GM20431 (cell line): ENCODE data around the gene TAOK3.
"Not testable (repeated sequence)": the region's sequence is repeated elsewhere in the genome, so short reads cannot be mapped to it uniquely, and the experiment has no call there.

Source experiments
- in situ Hi-C: fragments of 300-500 bp; cut with MseI, MboI; formaldehyde crosslinking; loops from one replicate; pipeline ENCODE4 v1.15.0; 2020; ENCODE audit warnings: low sequenced_read_pairs; ENCODE audit not compliant: unreplicated experiment

TAOK3 gene

GRCh38 chr12:118344829-118345228, 27.9 kb downstream of the TAOK3 start:
- in situ Hi-C loops = no loop called here

GRCh38 chr12:118342090-118342489, 30.6 kb downstream of the TAOK3 start:
- in situ Hi-C loops = no loop called here

GRCh38 chr12:118337194-118337838, 35.4 kb downstream of the TAOK3 start:
- in situ Hi-C loops = no loop called here

- in situ Hi-C loops = no loop called here
Measured at GRCh38 chr12:118336123-118336522, 36.6 kb downstream of the TAOK3 start.

- in situ Hi-C loops = no loop called here
Measured at GRCh38 chr12:118334939-118335567, 37.7 kb downstream of the TAOK3 start.

GRCh38 chr12:118334241-118334640, 38.5 kb downstream of the TAOK3 start:
- in situ Hi-C loops = no loop called here

- in situ Hi-C loops = no loop called here
Measured at GRCh38 chr12:118332511-118332910, 40.2 kb downstream of the TAOK3 start.

GRCh38 chr12:118330421-118331018, 42.2 kb downstream of the TAOK3 start:
- in situ Hi-C loops = no loop called here

- in situ Hi-C loops = no loop called here
Measured at GRCh38 chr12:118328486-118329330, 44.0 kb downstream of the TAOK3 start.

GRCh38 chr12:118327391-118327790, 45.3 kb downstream of the TAOK3 start:
- in situ Hi-C loops = no loop called here

GRCh38 chr12:118326991-118327390, 45.7 kb downstream of the TAOK3 start:
- in situ Hi-C loops = no loop called here

- in situ Hi-C loops = no loop called here
Measured at GRCh38 chr12:118325081-118325480, 47.6 kb downstream of the TAOK3 start.

- in situ Hi-C loops = no loop called here
Measured at GRCh38 chr12:118319627-118320026, 53.1 kb downstream of the TAOK3 start.

- in situ Hi-C loops = no loop called here
Measured at GRCh38 chr12:118318744-118319143, 54.0 kb downstream of the TAOK3 start.

- in situ Hi-C loops = no loop called here
Measured at GRCh38 chr12:118317729-118318128, 55.0 kb downstream of the TAOK3 start.

- in situ Hi-C loops = no loop called here
Measured at GRCh38 chr12:118315821-118316220, 56.9 kb downstream of the TAOK3 start.

- in situ Hi-C loops = no loop called here
Measured at GRCh38 chr12:118312578-118312977, 60.1 kb downstream of the TAOK3 start.

- in situ Hi-C loops = no loop called here
Measured at GRCh38 chr12:118311666-118312065, 61.0 kb downstream of the TAOK3 start.

- in situ Hi-C loops = no loop called here
Measured at GRCh38 chr12:118310320-118310719, 62.4 kb downstream of the TAOK3 start.

- in situ Hi-C loops = not testable (repeated sequence)
Measured at GRCh38 chr12:118308006-118308405, 64.7 kb downstream of the TAOK3 start.
